ENCODE data around the gene MR1. TPM values are rescaled to one million over a fixed set of nuclear protein-coding genes. Genes with fewer than 3 reads are reported as not detected.

MR1 gene
- total RNA-seq, 1 experiment from 2014 or later = 6.6 TPM

DNA sequence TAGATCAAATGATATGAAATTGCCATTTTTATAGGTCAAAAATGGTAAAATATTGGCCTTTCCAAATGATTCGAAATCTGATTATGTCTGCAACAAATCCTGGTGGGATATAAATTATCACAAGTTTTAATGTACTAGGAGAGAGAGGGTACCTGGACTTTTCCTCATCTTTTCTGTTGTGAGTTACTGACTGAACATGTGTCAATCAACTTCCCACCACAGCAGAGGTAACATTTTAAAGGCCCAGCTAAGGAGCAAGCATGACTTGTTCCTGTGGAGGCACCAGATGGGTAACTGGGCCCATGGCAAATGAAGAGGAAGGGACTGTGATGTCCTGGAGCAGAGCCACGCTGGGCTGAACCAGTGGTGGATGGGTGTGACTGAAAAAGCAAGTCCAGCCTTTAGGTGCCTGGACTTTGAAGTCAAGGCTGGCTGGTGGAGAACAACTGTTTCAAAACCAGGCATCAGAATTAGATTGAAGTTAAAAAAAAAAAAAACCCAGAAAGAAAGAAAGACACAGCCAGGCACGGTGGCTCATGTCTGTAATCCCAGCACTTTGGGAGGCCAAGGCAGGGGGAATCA is 6.6 kb downstream of the MR1 start:
- Histone ChIP-seq H3K9ac (ENCODE audit: low read length) (no peak overlapping the region), H3K4me2 (ENCODE audit: low read length) (no peak overlapping the region), H3K9me3 (ENCODE audit: control insufficient read depth in 1 of 2, insufficient read depth in 1 of 2, low read depth in 1 of 2, low read length in 2 of 2) (no peaks in the 10 kb centered on the region), H3K9me2 (ENCODE audit: insufficient read depth) (no peaks in the 10 kb centered on the region), H3K36me3 (ENCODE audit: control insufficient read depth in 1 of 2, insufficient read depth in 2 of 2, low read length in 2 of 2) (no peaks in the 10 kb centered on the region), H3K27ac (ENCODE audit: low read depth, low read length) (no peak overlapping the region), H2AFZ (ENCODE audit: low read depth, low read length, poor library complexity, severe bottlenecking) (no peak overlapping the region), H3K4me3 (replicated peaks in 1 of 2; ENCODE audit: low read depth in 1 of 2, low read length in 2 of 2) (no peak overlapping the region), H3K27me3 (ENCODE audit: insufficient read depth, low read length) (no peaks in the 10 kb centered on the region), H3K79me2 (ENCODE audit: insufficient read depth, low read length) (no peaks in the 10 kb centered on the region), H4K20me1 (ENCODE audit: insufficient read depth) (no peaks in the 10 kb centered on the region), H3K4me1 (ENCODE audit: control insufficient read depth in 1 of 2, insufficient read depth in 2 of 2, low read length in 2 of 2) (peaks cover 6 to 7% of the 10 kb centered on the region in 2 experiments; a peak in 3 of 4 replicates)
- DNase-seq (ENCODE audit: low read depth, low spot score) = no peak
- no TSS peak for BruUV-seq (replicated peaks)
- ChIA-PET POLR2A (no interaction called here), CTCF (interaction anchor here (1.7 kb wide), 1 partner anchor 101 kb away, joined by 7 read pairs; no protein-coding TSS in a partner anchor), RAD21 (ENCODE audit: low non-redundant PET in 1 of 2, low total read pairs in 2 of 2, uncharacterized antibody in 2 of 2, unreplicated experiment in 2 of 2) (no interaction called here)
- intact Hi-C loops (cut with micrococcal nuclease) = no loop called here
- no peak for TF ChIP-seq YY1 (IDR thresholded peaks at IDR 0.05; ENCODE audit: extremely low read depth, insufficient replicate concordance, low read depth, low read length)
- TF ChIP-seq, protein P1, sequence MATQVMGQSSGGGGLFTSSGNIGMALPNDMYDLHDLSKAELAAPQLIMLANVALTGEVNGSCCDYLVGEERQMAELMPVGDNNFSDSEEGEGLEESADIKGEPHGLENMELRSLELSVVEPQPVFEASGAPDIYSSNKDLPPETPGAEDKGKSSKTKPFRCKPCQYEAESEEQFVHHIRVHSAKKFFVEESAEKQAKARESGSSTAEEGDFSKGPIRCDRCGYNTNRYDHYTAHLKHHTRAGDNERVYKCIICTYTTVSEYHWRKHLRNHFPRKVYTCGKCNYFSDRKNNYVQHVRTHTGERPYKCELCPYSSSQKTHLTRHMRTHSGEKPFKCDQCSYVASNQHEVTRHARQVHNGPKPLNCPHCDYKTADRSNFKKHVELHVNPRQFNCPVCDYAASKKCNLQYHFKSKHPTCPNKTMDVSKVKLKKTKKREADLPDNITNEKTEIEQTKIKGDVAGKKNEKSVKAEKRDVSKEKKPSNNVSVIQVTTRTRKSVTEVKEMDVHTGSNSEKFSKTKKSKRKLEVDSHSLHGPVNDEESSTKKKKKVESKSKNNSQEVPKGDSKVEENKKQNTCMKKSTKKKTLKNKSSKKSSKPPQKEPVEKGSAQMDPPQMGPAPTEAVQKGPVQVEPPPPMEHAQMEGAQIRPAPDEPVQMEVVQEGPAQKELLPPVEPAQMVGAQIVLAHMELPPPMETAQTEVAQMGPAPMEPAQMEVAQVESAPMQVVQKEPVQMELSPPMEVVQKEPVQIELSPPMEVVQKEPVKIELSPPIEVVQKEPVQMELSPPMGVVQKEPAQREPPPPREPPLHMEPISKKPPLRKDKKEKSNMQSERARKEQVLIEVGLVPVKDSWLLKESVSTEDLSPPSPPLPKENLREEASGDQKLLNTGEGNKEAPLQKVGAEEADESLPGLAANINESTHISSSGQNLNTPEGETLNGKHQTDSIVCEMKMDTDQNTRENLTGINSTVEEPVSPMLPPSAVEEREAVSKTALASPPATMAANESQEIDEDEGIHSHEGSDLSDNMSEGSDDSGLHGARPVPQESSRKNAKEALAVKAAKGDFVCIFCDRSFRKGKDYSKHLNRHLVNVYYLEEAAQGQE (IDR thresholded peaks at IDR 0.05; ENCODE audit: low read depth) = no peak
- TF ChIP-seq JUND (IDR thresholded peaks at IDR 0.05) = no peak
- TF ChIP-seq, protein P2, sequence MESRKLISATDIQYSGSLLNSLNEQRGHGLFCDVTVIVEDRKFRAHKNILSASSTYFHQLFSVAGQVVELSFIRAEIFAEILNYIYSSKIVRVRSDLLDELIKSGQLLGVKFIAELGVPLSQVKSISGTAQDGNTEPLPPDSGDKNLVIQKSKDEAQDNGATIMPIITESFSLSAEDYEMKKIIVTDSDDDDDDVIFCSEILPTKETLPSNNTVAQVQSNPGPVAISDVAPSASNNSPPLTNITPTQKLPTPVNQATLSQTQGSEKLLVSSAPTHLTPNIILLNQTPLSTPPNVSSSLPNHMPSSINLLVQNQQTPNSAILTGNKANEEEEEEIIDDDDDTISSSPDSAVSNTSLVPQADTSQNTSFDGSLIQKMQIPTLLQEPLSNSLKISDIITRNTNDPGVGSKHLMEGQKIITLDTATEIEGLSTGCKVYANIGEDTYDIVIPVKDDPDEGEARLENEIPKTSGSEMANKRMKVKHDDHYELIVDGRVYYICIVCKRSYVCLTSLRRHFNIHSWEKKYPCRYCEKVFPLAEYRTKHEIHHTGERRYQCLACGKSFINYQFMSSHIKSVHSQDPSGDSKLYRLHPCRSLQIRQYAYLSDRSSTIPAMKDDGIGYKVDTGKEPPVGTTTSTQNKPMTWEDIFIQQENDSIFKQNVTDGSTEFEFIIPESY (IDR thresholded peaks at IDR 0.05; ENCODE audit: extremely low read depth, insufficient replicate concordance, low read length) = no peak
- no peak for TF ChIP-seq EZH2 (IDR thresholded peaks at IDR 0.05)
- TF ChIP-seq, protein P3, sequence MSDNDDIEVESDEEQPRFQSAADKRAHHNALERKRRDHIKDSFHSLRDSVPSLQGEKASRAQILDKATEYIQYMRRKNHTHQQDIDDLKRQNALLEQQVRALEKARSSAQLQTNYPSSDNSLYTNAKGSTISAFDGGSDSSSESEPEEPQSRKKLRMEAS (IDR thresholded peaks at IDR 0.05) = no peak
- ATAC-seq = no peak

Data from HCT116 (cell line).